G401 (cell line): ENCODE results near the gene GALNT11. TPM values are rescaled to one million over a fixed set of nuclear protein-coding genes. Genes with fewer than 3 reads are reported as not detected.
"Not testable (repeated sequence)": the region's sequence is repeated elsewhere in the genome, so short reads cannot be mapped to it uniquely, and the experiment has no call there.

Experiments
- DNase-seq: peaks from one replicate; pipeline ENCODE4 v3.0.0-alpha.2; 2015; ENCODE audit warnings: low spot score
- in situ Hi-C: cut with HindIII; loops from 2 replicates; pipeline ENCODE4 v1.10.0; 2016; ENCODE audit warnings: low sequenced_read_pairs, mixed read lengths
- total RNA-seq: library from RNA; depleted of rRNA; stranded (reverse); fragments of >200 nt; shearing (Covaris generic); gene quantifications from 2 replicates; pipeline ENCODE4 v1.2.3, GENCODE V29; 2014

GALNT11 gene
- total RNA-seq, 1 experiment from 2014 or later: 87.4 TPM

DNA sequence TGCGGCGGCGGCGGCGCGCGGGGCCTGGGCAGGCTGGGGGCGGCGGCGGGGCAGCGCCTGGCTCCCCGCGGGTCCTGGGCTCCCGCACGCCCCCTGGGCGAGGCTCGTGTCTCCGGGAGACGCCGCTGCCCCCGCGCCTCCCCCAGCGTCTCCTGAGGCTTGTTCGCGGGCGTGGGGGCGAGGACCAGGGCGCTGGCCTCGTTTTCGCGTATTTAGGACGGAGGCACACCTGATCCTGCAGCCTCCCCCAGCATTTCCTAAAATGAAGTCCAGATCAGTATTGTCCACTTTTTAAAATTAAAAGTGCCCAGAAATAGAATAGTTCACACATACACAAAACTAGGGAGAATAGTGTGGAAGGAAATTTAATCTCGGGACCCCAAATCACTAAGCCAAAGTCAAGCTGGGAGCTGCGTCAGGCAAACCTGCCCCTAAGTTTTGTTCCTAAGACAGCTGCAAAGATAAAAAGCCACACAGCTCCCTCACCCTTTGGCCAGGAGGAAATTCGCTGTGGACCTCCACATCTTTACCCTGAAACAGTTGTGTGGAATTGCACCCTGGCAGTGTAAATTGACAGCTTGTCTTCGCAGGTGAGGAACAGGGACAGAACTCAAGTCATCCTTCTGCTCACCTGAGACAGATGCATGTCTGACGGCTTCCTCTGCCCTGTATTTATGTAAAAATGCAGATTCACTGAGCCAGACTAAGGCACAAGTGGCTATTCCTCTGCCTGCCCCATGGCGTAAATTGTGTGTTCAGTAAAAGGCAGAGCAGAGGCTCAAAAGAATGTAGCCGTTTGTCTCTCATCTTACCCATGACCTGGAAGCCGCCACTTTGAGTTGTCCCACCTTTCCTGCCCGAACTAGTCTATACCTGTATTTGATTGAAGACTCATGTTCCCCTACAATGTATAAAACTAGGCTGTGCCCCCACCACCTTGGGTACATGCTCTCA, 740 bp downstream of the GALNT11 start:
- in situ Hi-C loops: no loop called here
- peak; percentile 29 for DNase-seq

- DNase-seq, in situ Hi-C loops: not testable (repeated sequence)
Measured at GRCh38 chr7:152027491-152028365, 2.3 kb downstream of the GALNT11 start.

GRCh38 chr7:152030059-152030458, 4.6 kb downstream of the GALNT11 start:
- in situ Hi-C loops: not testable (repeated sequence)
- DNase-seq: peak; percentile 76

- DNase-seq, in situ Hi-C loops: not testable (repeated sequence)
Measured at GRCh38 chr7:152030639-152031038, 5.2 kb downstream of the GALNT11 start.

GRCh38 chr7:152035817-152036216, 10.3 kb downstream of the GALNT11 start:
- DNase-seq: no peak
- in situ Hi-C loops: no loop called here

- in situ Hi-C loops, DNase-seq: not testable (repeated sequence)
Measured at GRCh38 chr7:152038410-152038809, 12.9 kb downstream of the GALNT11 start.

- DNase-seq: peak; percentile 75
- in situ Hi-C loops: not testable (repeated sequence)
Measured at GRCh38 chr7:152043086-152043485, 17.6 kb downstream of the GALNT11 start.

GRCh38 chr7:152044909-152045308, 19.4 kb downstream of the GALNT11 start:
- DNase-seq, in situ Hi-C loops: not testable (repeated sequence)

DNA sequence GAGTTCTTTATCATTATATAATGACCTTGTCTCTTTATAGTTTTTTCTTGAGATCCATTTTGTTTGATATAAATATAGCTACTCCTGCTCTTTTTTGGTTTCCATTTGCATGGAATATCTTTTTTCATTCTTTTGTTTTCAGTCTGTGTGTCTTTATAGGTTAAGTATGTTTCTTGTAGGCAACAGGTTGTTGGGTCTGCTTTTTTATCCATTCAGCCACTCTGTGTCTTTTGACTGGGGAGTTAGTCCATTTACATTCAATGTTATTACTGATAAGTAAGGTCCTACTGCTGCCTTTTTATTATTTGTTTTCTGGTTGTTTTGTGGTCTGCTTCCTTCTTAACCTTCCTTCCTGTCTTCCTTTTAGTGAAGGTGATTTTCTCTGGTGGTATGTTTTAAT, 21.1 kb downstream of the GALNT11 start:
- in situ Hi-C loops: no loop called here

GRCh38 chr7:152048051-152048450, 22.6 kb downstream of the GALNT11 start:
- in situ Hi-C loops: no loop called here
- DNase-seq: no peak

More for the DNA sequence above, 21.1 kb downstream of the GALNT11 start:
- DNase-seq: no peak

DNA sequence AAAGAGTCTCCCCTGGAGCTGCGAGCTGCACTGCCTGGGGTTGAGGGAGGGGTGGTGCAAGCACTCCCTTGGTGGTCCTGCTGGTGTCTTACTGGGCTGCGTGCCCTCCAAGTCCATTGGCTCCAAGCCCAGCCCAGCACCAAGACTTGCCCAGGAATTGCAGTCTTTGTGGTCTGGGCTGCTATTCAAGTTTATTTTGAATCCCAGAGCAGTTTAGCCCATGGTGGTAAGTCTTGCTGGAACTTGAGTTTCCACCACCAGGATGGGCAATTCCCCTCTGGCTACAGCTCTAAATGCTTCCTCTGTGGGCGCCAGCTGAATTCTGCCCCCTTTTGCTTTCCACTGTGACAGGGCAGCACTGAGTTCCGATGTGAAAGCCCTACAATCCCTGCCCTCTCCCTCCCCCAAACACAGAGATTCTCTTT, 25.1 kb downstream of the GALNT11 start:
- in situ Hi-C loops: no loop called here
- DNase-seq: peak; percentile 56

DNA sequence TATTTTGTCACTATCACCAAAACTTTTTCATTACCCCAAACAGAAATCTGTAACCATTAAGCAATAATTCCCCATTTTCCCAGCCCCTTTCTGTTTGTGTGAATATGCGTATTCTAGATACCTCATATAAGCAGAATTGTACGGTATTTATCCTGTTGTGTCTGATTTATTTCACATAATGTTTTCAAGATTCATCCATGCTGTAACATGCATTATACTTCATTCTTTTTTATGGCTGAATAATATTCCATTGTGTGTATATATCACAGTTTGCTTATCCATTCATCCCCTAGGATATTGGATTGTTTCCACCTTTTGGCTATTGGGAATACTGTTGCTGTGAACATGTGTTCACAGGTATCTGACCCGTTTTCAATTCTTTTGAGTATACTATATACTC, 26.5 kb downstream of the GALNT11 start:
- DNase-seq: no peak
- in situ Hi-C loops: no loop called here

DNA sequence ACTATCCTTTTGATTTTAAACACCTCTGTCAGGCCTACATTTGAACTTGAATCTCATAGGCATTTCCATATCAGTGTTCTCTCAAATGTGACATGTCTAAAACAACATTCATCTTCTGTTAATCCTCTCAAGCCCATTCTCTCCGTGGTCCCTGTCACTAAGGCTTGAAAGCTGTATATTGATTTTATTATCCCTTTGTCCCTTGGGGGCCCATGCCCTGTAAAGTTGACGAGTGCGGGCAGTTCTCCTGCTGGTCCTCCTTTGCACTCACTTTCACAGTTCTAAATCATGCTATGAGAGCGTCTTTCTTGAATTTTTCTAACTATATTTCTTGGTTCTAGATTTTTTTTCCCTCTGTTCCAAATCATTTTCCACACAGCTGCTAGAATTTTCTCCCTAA, 27.3 kb downstream of the GALNT11 start:
- DNase-seq: no peak
- in situ Hi-C loops: no loop called here

- DNase-seq: no peak
- in situ Hi-C loops: no loop called here
Measured at GRCh38 chr7:152054367-152055230, 29.1 kb downstream of the GALNT11 start.

- in situ Hi-C loops: no loop called here
- no peak for DNase-seq
Measured at GRCh38 chr7:152056621-152057274, 31.3 kb downstream of the GALNT11 start.

GRCh38 chr7:152059311-152059710, 33.8 kb downstream of the GALNT11 start:
- in situ Hi-C loops: no loop called here
- DNase-seq: no peak

DNA sequence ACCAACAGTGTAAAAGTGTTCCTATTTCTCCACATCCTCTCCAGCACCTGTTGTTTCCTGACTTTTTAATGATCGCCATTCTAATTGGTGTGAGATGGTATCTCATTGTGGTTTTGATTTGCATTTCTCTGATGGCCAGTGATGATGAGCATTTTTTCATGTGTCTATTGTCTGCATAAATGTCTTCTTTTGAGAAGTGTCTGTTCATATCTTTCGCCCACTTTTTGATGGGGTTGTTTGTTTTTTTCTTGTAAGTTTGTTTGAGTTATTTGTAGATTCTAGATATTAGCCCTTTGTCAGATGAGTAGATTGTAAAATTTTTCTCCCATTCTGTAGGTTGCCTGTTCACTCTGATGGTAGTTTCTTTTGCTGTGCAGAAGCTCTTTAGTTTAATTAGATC, 35.6 kb downstream of the GALNT11 start:
- in situ Hi-C loops, DNase-seq: not testable (repeated sequence)

GRCh38 chr7:152063192-152063591, 37.7 kb downstream of the GALNT11 start:
- DNase-seq, in situ Hi-C loops: not testable (repeated sequence)
